GM21381 (cell line): Measurements from ENCODE around the gene SUZ12.
"Not testable (repeated sequence)": the region's sequence is repeated elsewhere in the genome, so short reads cannot be mapped to it uniquely, and the experiment has no call there.

ENCODE experiments used
- ATAC-seq: cut with Tn5 transposase; IDR thresholded peaks from one replicate; pipeline ENCODE4 v1.9.1; 2021; ENCODE audit warnings: mild to moderate bottlenecking, moderate library complexity; ENCODE audit not compliant: unreplicated experiment

Gene SUZ12

DNA sequence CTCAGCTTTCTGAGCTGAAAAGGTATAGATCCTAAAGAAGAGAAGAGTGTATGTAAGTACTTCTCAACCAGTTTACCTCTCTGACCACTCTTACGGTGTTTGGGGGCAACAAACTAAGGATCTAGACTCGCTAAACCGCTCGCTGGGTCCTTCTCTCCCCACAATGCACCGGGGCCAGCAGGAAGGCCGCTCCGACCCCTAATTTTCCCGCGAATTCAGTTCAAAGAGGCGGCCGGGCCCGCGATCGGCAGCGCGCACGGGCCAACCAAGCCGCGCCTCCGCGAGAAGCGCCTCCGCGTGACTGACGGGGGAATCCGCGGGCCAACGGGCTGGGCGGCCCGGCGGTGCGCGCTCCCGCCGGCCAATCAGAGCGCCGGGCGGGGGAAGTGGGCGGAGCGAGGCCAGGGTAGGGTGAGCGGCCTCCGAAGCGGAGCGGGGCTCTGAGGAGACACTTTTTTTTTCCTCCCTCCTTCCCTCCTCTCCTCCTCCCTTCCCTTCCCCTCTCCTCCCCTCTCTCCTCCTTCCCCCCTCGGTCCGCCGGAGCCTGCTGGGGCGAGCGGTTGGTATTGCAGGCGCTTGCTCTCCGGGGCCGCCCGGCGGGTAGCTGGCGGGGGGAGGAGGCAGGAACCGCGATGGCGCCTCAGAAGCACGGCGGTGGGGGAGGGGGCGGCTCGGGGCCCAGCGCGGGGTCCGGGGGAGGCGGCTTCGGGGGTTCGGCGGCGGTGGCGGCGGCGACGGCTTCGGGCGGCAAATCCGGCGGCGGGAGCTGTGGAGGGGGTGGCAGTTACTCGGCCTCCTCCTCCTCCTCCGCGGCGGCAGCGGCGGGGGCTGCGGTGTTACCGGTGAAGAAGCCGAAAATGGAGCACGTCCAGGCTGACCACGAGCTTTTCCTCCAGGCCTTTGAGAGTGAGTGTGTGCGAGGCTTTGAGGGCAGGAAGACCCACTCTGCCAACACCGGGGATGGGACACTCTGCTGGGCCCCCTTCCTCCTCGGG, at the start of gene SUZ12:
Gene SUZ12, plus strand, starts transcription at position 393 of the 995 bp plus-strand sequence. Its CDS starts 240 bp downstream, at position 633.
- peak; percentile 90 for ATAC-seq

DNA sequence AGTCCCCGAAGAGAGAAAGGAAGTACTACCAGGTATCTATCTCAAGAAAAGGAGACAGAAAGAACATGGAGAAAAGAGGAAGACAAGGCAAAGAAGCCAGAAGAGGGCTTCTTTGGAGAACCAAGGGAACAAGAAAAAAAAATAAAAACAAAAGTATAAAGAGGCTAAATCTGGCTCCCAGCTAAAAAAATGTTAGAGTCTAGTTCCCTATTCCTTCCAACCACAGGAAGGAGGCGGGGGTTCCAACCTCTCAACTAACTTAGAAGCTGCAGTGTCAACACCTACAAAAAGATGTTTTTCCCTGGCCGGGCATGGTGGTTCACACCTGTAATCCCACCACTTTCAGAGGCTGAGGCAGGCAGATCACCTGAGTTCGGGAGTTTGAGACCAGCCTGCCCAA, 48.7 kb upstream of the SUZ12 start:
- ATAC-seq, result no peak

- no peak for ATAC-seq
Observed at GRCh38 chr17:31900877-31901276, 35.9 kb upstream of the SUZ12 start.

GRCh38 chr17:31902693-31903092, 34.1 kb upstream of the SUZ12 start:
- no peak for ATAC-seq

DNA sequence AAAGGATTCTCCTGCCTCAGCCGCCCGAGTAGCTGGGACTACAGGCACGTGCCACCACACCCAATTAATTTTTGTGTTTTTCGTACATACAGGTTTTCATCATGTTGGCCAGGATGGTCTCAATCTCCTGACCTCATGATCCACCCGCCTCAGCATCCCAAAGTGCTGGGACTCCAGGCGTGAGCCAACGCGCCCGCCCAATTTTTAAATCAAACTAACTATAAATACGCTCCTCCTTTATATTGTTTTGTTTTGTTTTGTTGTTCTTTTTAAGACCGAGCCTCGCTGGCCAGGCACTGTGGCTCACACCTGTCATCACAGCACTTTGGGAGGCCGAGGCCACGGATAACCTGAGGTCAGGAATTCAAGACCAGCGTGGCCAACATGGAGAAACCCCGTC, 33.4 kb upstream of the SUZ12 start:
- no peak for ATAC-seq

GRCh38 chr17:31907342-31907962, 29.4 kb upstream of the SUZ12 start:
- no peak for ATAC-seq

- no peak for ATAC-seq
Observed at GRCh38 chr17:31908386-31908785, 28.4 kb upstream of the SUZ12 start.

- ATAC-seq, result not testable (repeated sequence)
Observed at GRCh38 chr17:31912705-31913104, 24.1 kb upstream of the SUZ12 start.

DNA sequence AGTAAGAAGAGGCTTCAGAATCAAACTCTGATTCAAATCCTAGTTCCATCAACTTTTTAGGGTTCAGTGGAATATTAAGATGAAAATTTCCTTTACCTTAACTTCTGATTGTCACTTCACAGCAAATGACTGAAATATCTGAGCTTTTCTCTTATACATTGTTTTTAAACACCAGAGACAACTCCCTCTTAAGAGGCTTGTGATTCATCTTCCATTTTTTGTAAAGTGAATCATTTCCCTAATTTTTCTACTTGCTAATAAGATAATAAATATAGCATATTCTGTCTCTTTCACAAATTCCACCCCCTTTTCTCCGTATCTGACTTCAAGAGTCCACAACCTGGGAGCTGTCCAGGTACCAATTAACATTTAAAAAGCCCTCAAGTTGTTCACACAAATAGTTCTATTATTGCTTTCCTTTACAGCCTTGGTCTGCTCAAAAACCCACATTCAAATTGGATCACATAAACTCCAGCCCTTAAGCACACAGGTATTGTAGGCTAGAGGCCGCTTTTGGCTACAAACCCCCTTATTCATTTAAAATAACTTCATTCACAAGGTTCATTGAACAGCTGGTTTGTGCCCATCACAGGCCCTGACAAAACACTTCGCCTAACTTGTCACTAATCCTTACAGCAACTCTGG, 21.2 kb upstream of the SUZ12 start:
- ATAC-seq, result no peak

DNA sequence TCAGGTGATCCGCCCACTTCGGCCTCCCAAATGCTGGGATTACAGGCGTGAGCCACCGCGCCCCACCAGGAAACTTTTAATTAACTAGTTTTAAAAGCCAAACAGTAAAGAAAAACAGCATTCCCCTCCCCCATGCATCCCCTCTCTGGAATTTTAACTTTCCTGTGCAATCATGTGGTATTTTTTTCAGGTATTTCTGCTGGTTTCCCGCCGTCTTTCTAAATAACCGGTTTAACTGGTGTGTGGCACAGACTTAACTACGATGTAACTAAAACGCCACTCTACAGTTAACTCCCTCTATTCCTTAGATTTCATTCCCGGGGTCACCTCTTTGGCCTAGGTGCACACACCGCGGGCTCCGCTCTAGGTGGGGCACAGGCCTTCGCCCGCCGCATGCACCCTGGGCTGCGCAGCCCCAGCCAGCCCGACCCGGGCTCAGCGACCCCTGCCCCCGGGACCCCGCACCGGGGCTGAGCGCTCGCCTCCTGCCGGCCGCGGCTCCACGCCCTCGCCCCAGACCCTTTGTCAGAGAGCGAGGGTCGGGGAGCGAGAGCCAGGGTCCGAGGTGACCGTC, 20.2 kb upstream of the SUZ12 start:
- no peak for ATAC-seq

GRCh38 chr17:31917065-31917529, 19.7 kb upstream of the SUZ12 start:
- ATAC-seq, result no peak

- ATAC-seq, result not testable (repeated sequence)
Observed at GRCh38 chr17:31917721-31918120, 19.1 kb upstream of the SUZ12 start.

- ATAC-seq, result no peak
Observed at GRCh38 chr17:31918701-31919128, 18.1 kb upstream of the SUZ12 start.

GRCh38 chr17:31919802-31920525, 16.8 kb upstream of the SUZ12 start:
- ATAC-seq, result no peak

- no peak for ATAC-seq
Observed at GRCh38 chr17:31926100-31926729, 10.6 kb upstream of the SUZ12 start.

GRCh38 chr17:31931756-31932155, 5.1 kb upstream of the SUZ12 start:
- no peak for ATAC-seq

- no peak for ATAC-seq
Observed at GRCh38 chr17:31935512-31935911, 1.3 kb upstream of the SUZ12 start.

DNA sequence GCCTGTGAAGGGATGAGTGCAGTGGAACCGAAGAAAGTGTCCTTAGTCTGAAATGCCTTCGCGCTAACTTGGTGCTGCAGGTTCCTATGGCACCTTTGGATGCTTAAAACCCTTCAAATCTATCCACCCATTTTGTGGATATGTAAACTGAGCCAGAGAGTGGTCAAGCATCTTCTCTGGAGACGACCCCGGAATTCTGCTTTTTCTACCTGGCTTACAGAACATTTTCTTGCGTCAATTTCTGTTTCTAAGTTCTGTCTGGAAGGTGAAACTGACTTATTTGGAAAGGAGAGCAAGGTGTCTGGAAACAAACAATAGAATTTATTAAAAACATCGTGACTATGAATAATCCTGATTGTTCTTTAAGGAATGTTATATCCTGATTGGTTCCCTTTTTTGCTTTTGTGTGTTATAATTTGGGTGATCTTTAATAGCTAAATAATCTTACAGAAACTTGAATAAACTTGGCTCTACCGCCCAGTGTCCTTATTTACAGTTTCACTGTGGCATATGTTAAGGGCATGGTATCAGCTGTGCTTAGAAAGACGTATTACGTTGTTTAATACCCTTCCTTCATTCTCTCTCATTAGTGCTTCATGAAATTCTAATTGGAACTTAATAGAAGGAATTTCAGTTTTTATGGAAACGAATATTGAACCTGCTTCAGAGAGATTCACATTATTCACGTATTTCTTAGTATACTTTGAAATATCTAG, 1.3 kb downstream of the SUZ12 start:
- not testable (repeated sequence) for ATAC-seq

DNA sequence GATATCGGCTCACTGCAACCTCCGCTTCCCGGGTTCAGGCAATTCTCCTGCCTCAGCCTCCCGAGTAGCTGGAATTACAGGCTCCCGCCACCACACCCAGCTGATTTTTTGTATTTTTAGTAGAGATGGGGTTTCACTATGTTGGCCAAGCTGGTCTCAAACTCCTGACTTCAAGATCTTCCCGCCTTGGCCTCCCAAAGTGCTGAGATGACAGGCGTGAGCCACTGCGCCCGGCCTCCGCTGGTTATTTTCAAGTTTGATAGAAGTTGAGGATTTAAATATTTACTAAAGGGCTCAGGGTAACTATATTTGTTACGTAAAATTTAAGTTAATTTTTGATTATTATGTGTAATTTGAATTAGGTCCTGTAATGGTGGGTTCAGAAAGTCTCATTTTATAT, 5.1 kb downstream of the SUZ12 start:
- ATAC-seq, result not testable (repeated sequence)
